ENCODE results near the gene C1orf50.

C1orf50 gene

DNA sequence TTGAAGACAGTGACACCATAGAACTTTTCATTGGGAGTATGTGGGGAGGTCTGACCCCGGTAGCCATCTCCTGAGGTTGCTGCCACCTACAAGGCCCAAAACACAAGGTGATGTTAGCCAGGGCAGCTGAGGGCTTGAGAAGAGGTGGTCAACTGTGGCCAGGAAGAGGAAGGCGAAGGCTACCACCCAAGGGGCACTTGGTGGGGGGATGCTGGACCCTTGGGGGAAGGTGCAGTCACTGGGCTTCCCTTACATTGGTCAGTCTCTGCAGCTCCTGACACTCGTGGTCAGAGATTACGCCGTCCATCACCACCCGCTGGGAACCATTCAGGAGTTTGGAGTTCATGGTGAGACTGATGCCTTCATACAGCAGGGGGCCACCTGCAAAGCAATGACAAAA, 14.8 kb upstream of the C1orf50 start:
- H3K27me3 ChIP-seq (ENCODE audit: insufficient read depth, insufficient read length) = no peaks in the 10 kb centered on the region
- DNase-seq (ENCODE audit: low read depth, low spot score) = no peak
- H3K9me3 ChIP-seq (ENCODE audit: insufficient read depth, low read length) = peaks cover 15% of the 10 kb centered on the region; the same call in 1 of the 2 replicates
- TF ChIP-seq YY1 (IDR thresholded peaks at IDR 0.05; ENCODE audit: insufficient read depth, insufficient read length) = no peak
- no peak for TF ChIP-seq ZNF274 (IDR thresholded peaks at IDR 0.05; ENCODE audit: low read depth, low read length)
- no peak for TF ChIP-seq SUZ12 (IDR thresholded peaks at IDR 0.05; ENCODE audit: extremely low read depth, insufficient read depth, insufficient read length)
- H3K36me3 ChIP-seq (ENCODE audit: insufficient read depth, insufficient read length, low read length) = peaks cover 89% of the 10 kb centered on the region
- H3K4me3 ChIP-seq (ENCODE audit: insufficient read length, low read depth) = no peak overlapping the region
- no peak overlapping the region for H3K9ac ChIP-seq (ENCODE audit: insufficient read length, low read depth)
- H3K4me1 ChIP-seq (ENCODE audit: insufficient read depth, insufficient read length) = peaks cover 5% of the 10 kb centered on the region

DNA sequence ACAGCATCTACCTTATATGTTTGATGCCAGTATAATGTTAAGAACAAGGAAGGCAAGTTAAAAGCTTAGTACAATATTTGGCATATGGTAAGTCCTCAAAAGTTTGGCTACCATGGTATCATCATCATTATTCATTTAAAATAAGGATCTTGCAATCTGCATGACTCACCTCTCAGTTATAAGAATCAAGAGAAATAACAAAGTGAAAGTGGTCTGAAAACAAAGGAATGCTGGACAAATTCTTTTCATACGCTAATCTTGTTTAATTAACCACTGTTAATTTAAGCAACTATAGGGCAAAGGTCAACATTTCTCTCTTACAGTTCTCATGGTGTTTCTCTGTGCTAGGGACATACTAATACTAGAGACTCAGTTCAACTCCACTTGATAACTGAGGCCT, 14.0 kb upstream of the C1orf50 start:
- H3K4me3 ChIP-seq (ENCODE audit: insufficient read length, low read depth) = no peak overlapping the region
- H3K27me3 ChIP-seq (ENCODE audit: insufficient read depth, insufficient read length) = no peaks in the 10 kb centered on the region
- H3K9ac ChIP-seq (ENCODE audit: insufficient read length, low read depth) = no peak overlapping the region
- no peak for DNase-seq (ENCODE audit: low read depth, low spot score)
- peaks cover 15% of the 10 kb centered on the region; the same call in 1 of the 2 replicates for H3K9me3 ChIP-seq (ENCODE audit: insufficient read depth, low read length)
- TF ChIP-seq SUZ12 (IDR thresholded peaks at IDR 0.05; ENCODE audit: extremely low read depth, insufficient read depth, insufficient read length) = no peak
- no peak for TF ChIP-seq YY1 (IDR thresholded peaks at IDR 0.05; ENCODE audit: insufficient read depth, insufficient read length)
- TF ChIP-seq ZNF274 (IDR thresholded peaks at IDR 0.05; ENCODE audit: low read depth, low read length) = no peak
- peaks cover 9% of the 10 kb centered on the region for H3K4me1 ChIP-seq (ENCODE audit: insufficient read depth, insufficient read length)
- peaks cover 89% of the 10 kb centered on the region for H3K36me3 ChIP-seq (ENCODE audit: insufficient read depth, insufficient read length, low read length)

DNA sequence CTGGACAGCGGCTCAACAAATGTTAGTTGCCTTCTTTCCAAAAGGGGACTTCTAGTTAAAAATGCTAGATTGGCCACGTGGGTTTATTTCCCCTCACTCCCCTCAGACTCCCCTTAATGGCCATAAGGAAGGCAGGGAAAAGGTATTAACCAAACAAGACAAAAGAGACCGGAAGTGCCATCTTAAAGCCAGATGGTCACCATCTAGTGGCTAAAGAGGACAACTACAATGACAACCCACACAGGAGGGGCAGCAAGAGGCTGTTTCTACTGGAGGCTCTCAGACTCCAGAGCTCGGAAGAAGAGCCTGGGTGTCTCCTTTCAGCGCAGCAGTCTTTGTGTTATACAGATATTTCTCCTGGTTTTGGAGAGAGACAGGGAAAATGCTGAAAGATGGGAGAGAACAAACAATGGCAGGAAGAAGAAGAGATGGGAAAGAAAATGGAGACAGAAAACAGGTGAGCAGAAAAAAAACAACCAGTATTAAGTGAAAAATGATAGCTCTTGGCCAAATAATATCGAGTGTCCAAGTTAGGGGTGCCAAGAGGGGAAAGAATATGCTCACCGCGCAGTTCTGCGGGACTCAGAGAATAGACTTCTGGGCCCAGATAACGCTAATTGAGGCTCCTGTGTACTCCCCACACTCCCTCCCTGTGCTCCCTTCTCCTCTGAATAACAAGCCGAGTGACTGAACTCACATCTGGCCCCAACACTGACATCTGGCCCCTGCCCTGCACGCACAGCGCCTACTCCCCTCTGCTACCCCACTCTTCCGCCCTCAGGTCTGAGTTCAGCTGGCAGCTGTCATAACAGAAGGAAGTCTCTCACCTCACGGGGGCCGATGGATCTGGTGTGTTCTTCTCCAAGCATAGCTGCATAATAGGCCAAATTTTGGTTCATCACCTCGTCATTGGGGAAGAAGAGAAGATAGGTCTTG, 9.8 kb upstream of the C1orf50 start:
- Histone ChIP-seq H3K9me3 (ENCODE audit: insufficient read depth, low read length) (peaks cover 4% of the 10 kb centered on the region; the same call in 1 of the 2 replicates), H3K4me1 (ENCODE audit: insufficient read depth, insufficient read length) (peaks cover 7% of the 10 kb centered on the region), H3K4me3 (ENCODE audit: insufficient read length, low read depth) (no peak overlapping the region), H3K36me3 (ENCODE audit: insufficient read depth, insufficient read length, low read length) (peaks cover 97% of the 10 kb centered on the region), H3K9ac (ENCODE audit: insufficient read length, low read depth) (peak overlapping the region; percentile 43), H3K27me3 (ENCODE audit: insufficient read depth, insufficient read length) (no peaks in the 10 kb centered on the region)
- TF ChIP-seq SUZ12 (IDR thresholded peaks at IDR 0.05; ENCODE audit: extremely low read depth, insufficient read depth, insufficient read length) (no peak), YY1 (IDR thresholded peaks at IDR 0.05; ENCODE audit: insufficient read depth, insufficient read length) (no peak), ZNF274 (IDR thresholded peaks at IDR 0.05; ENCODE audit: low read depth, low read length) (no peak)
- peak; percentile 74 for DNase-seq (ENCODE audit: low read depth, low spot score)

DNA sequence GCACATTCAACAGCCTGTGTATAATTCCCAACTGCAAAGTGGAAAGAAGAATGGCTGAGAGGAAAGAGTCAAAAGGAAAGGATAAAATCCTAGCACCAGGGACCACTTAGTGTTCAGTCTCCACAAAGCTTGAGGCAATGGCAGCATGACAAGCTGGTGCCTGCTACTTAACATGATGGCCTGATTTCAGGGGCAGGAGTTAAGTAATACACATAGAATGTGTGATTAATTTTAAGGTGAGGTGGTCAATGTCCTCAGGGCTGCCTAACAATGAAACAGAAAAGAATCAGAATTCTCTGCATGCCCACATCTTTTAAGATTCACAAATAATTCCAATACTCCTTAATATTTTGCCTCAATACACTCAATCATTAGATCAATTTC, 9.2 kb upstream of the C1orf50 start:
- Histone ChIP-seq H3K36me3 (ENCODE audit: insufficient read depth, insufficient read length, low read length) (peaks cover 97% of the 10 kb centered on the region), H3K9ac (ENCODE audit: insufficient read length, low read depth) (no peak overlapping the region)
- no peak for TF ChIP-seq YY1 (IDR thresholded peaks at IDR 0.05; ENCODE audit: insufficient read depth, insufficient read length)
- no peak for TF ChIP-seq ZNF274 (IDR thresholded peaks at IDR 0.05; ENCODE audit: low read depth, low read length)
- no peak for TF ChIP-seq SUZ12 (IDR thresholded peaks at IDR 0.05; ENCODE audit: extremely low read depth, insufficient read depth, insufficient read length)

DNA sequence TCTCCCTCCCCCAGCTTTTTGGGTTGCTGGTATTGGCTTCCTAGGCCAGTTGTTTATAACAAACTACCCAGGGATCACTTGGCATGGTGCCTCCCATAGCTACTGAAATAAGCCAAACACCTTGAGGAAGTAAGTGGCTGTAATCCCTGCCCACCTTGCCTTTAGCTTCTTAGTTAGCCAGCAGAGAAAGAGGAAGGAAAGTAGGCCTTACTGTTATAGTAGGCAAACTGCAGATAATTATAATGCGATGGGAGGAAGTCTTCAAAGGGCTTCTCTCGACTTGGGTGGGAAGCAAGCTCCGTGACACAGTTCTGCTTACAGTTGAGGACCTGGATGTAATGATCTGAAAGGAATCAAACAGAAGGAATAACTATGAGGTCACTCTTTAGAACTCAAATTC, 8.4 kb upstream of the C1orf50 start:
- TF ChIP-seq YY1 (IDR thresholded peaks at IDR 0.05; ENCODE audit: insufficient read depth, insufficient read length) (no peak), ZNF274 (IDR thresholded peaks at IDR 0.05; ENCODE audit: low read depth, low read length) (no peak), SUZ12 (IDR thresholded peaks at IDR 0.05; ENCODE audit: extremely low read depth, insufficient read depth, insufficient read length) (no peak)
- Histone ChIP-seq H3K9me3 (ENCODE audit: insufficient read depth, low read length) (no peaks in the 10 kb centered on the region), H3K9ac (ENCODE audit: insufficient read length, low read depth) (no peak overlapping the region), H3K4me1 (ENCODE audit: insufficient read depth, insufficient read length) (peaks cover 8% of the 10 kb centered on the region), H3K27me3 (ENCODE audit: insufficient read depth, insufficient read length) (no peaks in the 10 kb centered on the region), H3K4me3 (ENCODE audit: insufficient read length, low read depth) (no peak overlapping the region), H3K36me3 (ENCODE audit: insufficient read depth, insufficient read length, low read length) (peaks cover 89% of the 10 kb centered on the region)
- no peak for DNase-seq (ENCODE audit: low read depth, low spot score)

More for the DNA sequence above, 9.2 kb upstream of the C1orf50 start:
- H3K9me3 ChIP-seq (ENCODE audit: insufficient read depth, low read length) = no peaks in the 10 kb centered on the region
- DNase-seq (ENCODE audit: low read depth, low spot score) = no peak
- H3K27me3 ChIP-seq (ENCODE audit: insufficient read depth, insufficient read length) = no peaks in the 10 kb centered on the region
- peaks cover 8% of the 10 kb centered on the region for H3K4me1 ChIP-seq (ENCODE audit: insufficient read depth, insufficient read length)
- no peak overlapping the region for H3K4me3 ChIP-seq (ENCODE audit: insufficient read length, low read depth)

DNA sequence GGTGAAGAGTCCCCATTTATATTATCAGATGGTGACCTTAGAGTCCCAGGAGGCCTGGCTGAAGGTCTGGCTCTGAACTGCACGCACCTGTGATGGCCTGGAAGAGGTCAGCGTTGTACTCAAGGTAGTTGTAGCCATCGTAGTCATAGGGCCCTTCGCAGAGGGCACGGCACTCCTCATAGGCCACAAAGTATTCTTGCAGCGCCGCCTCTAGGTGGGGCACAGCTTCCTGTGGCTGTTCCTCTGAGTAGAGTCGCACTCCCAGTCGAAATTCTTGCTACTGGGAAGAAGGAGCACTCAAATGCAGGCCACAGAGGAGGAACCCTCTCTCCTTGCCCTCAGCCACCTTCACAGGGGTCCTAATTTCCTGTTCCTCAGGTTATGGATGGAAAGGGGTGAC, 7.9 kb upstream of the C1orf50 start:
- no peak for DNase-seq (ENCODE audit: low read depth, low spot score)
- H3K4me1 ChIP-seq (ENCODE audit: insufficient read depth, insufficient read length) = peaks cover 8% of the 10 kb centered on the region
- peaks cover 85% of the 10 kb centered on the region for H3K36me3 ChIP-seq (ENCODE audit: insufficient read depth, insufficient read length, low read length)
- H3K9ac ChIP-seq (ENCODE audit: insufficient read length, low read depth) = no peak overlapping the region
- no peaks in the 10 kb centered on the region for H3K27me3 ChIP-seq (ENCODE audit: insufficient read depth, insufficient read length)
- H3K4me3 ChIP-seq (ENCODE audit: insufficient read length, low read depth) = no peak overlapping the region
- no peak for TF ChIP-seq YY1 (IDR thresholded peaks at IDR 0.05; ENCODE audit: insufficient read depth, insufficient read length)
- TF ChIP-seq SUZ12 (IDR thresholded peaks at IDR 0.05; ENCODE audit: extremely low read depth, insufficient read depth, insufficient read length) = no peak
- no peak for TF ChIP-seq ZNF274 (IDR thresholded peaks at IDR 0.05; ENCODE audit: low read depth, low read length)
- H3K9me3 ChIP-seq (ENCODE audit: insufficient read depth, low read length) = no peaks in the 10 kb centered on the region

DNA sequence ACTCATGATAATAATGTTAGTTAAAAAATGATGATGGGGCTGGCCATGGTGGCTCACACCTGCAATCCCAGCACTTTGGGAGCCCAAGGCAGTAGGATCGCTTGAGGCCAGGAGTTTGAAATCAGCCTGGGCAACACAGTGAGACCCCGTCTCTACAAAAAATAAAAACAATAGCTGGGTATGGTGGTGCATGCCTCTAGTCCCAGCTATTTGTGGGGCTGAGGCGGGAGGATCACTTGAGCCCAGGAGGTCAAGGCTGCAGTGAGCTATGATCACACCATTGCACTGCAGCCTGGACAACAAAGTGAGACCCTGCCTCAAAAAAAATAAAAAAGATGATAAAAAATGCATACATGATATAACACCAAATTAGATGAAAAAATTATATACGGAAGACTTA, 5.5 kb upstream of the C1orf50 start:
- no peaks in the 10 kb centered on the region for H3K27me3 ChIP-seq (ENCODE audit: insufficient read depth, insufficient read length)
- DNase-seq (ENCODE audit: low read depth, low spot score) = no peak
- no peak overlapping the region for H3K9ac ChIP-seq (ENCODE audit: insufficient read length, low read depth)
- H3K36me3 ChIP-seq (ENCODE audit: insufficient read depth, insufficient read length, low read length) = peaks cover 60% of the 10 kb centered on the region
- no peaks in the 10 kb centered on the region for H3K9me3 ChIP-seq (ENCODE audit: insufficient read depth, low read length)
- no peak overlapping the region for H3K4me3 ChIP-seq (ENCODE audit: insufficient read length, low read depth)
- peaks cover 10% of the 10 kb centered on the region for H3K4me1 ChIP-seq (ENCODE audit: insufficient read depth, insufficient read length)
- no peak for TF ChIP-seq ZNF274 (IDR thresholded peaks at IDR 0.05; ENCODE audit: low read depth, low read length)
- TF ChIP-seq SUZ12 (IDR thresholded peaks at IDR 0.05; ENCODE audit: extremely low read depth, insufficient read depth, insufficient read length) = no peak
- no peak for TF ChIP-seq YY1 (IDR thresholded peaks at IDR 0.05; ENCODE audit: insufficient read depth, insufficient read length)
